ENCODE results near the gene KDM4B.

GRCh38 chr19:4971816-4972495, 3.0 kb downstream of the KDM4B start:
- TF ChIP-seq CTCF (IDR thresholded peaks at IDR 0.05; ENCODE audit: insufficient read depth, low read length) (no peak), REST (IDR thresholded peaks at IDR 0.05; ENCODE audit: insufficient replicate concordance, low read depth) (no peak), POLR2AphosphoS5 (IDR thresholded peaks at IDR 0.05; ENCODE audit: low read depth) (no peak)
